ENCODE data around the gene SLC8A3. TPM values are rescaled to one million over a fixed set of nuclear protein-coding genes. Genes with fewer than 3 reads are reported as not detected.

SLC8A3 gene
- total RNA-seq, 1 donor from 2014 or later: 0.19 TPM

GRCh38 chr14:70180718-70181117, 8.0 kb downstream of the SLC8A3 start:
- intact Hi-C loops (cut with DNase I): no loop called here
- no peak for DNase-seq (ENCODE audit: low spot score)

GRCh38 chr14:70177081-70177800, 11.5 kb downstream of the SLC8A3 start:
- intact Hi-C loops (cut with DNase I): no loop called here
- DNase-seq (ENCODE audit: low spot score): no peak

GRCh38 chr14:70173569-70173968, 15.2 kb downstream of the SLC8A3 start:
- intact Hi-C loops (cut with DNase I): no loop called here
- DNase-seq (ENCODE audit: low spot score): no peak

- intact Hi-C loops (cut with DNase I): no loop called here
- DNase-seq (ENCODE audit: low spot score): no peak
Measured at GRCh38 chr14:70171726-70172125, 17.0 kb downstream of the SLC8A3 start.

GRCh38 chr14:70170976-70171375, 17.8 kb downstream of the SLC8A3 start:
- no peak for DNase-seq (ENCODE audit: low spot score)
- intact Hi-C loops (cut with DNase I): no loop called here

GRCh38 chr14:70168406-70168805, 20.3 kb downstream of the SLC8A3 start:
- intact Hi-C loops (cut with DNase I): no loop called here
- DNase-seq (ENCODE audit: low spot score): no peak

- intact Hi-C loops (cut with DNase I): no loop called here
- DNase-seq (ENCODE audit: low spot score): no peak
Measured at GRCh38 chr14:70166530-70167203, 22.1 kb downstream of the SLC8A3 start.

GRCh38 chr14:70162358-70162757, 26.4 kb downstream of the SLC8A3 start:
- DNase-seq (ENCODE audit: low spot score): no peak
- intact Hi-C loops (cut with DNase I): no loop called here

GRCh38 chr14:70156592-70156991, 32.2 kb downstream of the SLC8A3 start:
- no peak for DNase-seq (ENCODE audit: low spot score)
- intact Hi-C loops (cut with DNase I): no loop called here

- intact Hi-C loops (cut with DNase I): no loop called here
- no peak for DNase-seq (ENCODE audit: low spot score)
Measured at GRCh38 chr14:70152704-70153103, 36.0 kb downstream of the SLC8A3 start.

GRCh38 chr14:70152081-70152480, 36.7 kb downstream of the SLC8A3 start:
- intact Hi-C loops (cut with DNase I): no loop called here
- no peak for DNase-seq (ENCODE audit: low spot score)

- no peak for DNase-seq (ENCODE audit: low spot score)
- intact Hi-C loops (cut with DNase I): no loop called here
Measured at GRCh38 chr14:70149596-70150165, 39.1 kb downstream of the SLC8A3 start.

GRCh38 chr14:70148911-70149595, 39.7 kb downstream of the SLC8A3 start:
- intact Hi-C loops (cut with DNase I): no loop called here
- no peak for DNase-seq (ENCODE audit: low spot score)

- DNase-seq (ENCODE audit: low spot score): no peak
- intact Hi-C loops (cut with DNase I): no loop called here
Measured at GRCh38 chr14:70148351-70148750, 40.4 kb downstream of the SLC8A3 start.

GRCh38 chr14:70144046-70144445, 44.7 kb downstream of the SLC8A3 start:
- intact Hi-C loops (cut with DNase I): no loop called here
- DNase-seq (ENCODE audit: low spot score): no peak

GRCh38 chr14:70143306-70143705, 45.4 kb downstream of the SLC8A3 start:
- no peak for DNase-seq (ENCODE audit: low spot score)
- intact Hi-C loops (cut with DNase I): no loop called here

- no peak for DNase-seq (ENCODE audit: low spot score)
- intact Hi-C loops (cut with DNase I): no loop called here
Measured at GRCh38 chr14:70140614-70141013, 48.1 kb downstream of the SLC8A3 start.

GRCh38 chr14:70139384-70139783, 49.4 kb downstream of the SLC8A3 start:
- DNase-seq (ENCODE audit: low spot score): no peak
- intact Hi-C loops (cut with DNase I): no loop called here

GRCh38 chr14:70137788-70138187, 51.0 kb downstream of the SLC8A3 start:
- DNase-seq (ENCODE audit: low spot score): no peak
- intact Hi-C loops (cut with DNase I): no loop called here

- no peak for DNase-seq (ENCODE audit: low spot score)
- intact Hi-C loops (cut with DNase I): no loop called here
Measured at GRCh38 chr14:70133461-70133860, 55.3 kb downstream of the SLC8A3 start.

- intact Hi-C loops (cut with DNase I): no loop called here
- no peak for DNase-seq (ENCODE audit: low spot score)
Measured at GRCh38 chr14:70130482-70130881, 58.3 kb downstream of the SLC8A3 start.
